WTC11 (cell line): Measurements from ENCODE around the gene KLHL8. TPM values are rescaled to one million over a fixed set of nuclear protein-coding genes. Genes with fewer than 3 reads are reported as not detected.

ENCODE experiments used
- ATAC-seq: fragments of 200-7000 bp; cut with Tn5 transposase; 2 replicates; pipeline ENCODE4 v1.10.0; 2021; ENCODE audit warnings: mild to moderate bottlenecking, moderate library complexity
- CTCF ChIA-PET: fragments of 300-600 bp; sonication (Branson Sonifier 250); formaldehyde crosslinking; loops from one replicate; lab custom pipeline; 2021; ENCODE audit warnings: antibody characterized with exemption; lab: Charles Lee
- POLR2A ChIA-PET: fragments of 350-600 bp; sonication (Branson Sonifier 250); formaldehyde crosslinking; loops from one replicate; lab custom pipeline; 2021; ENCODE audit warnings: antibody characterized with exemption; lab: Charles Lee
- DNase-seq: peaks from one replicate; pipeline ENCODE4 v3.0.0; 2021; ENCODE audit warnings: low spot score
- H3K27ac Mint-ChIP-seq: 2 replicates; pipeline ENCODE4 v1.8.0; 2021; ENCODE audit warnings: mixed read lengths
- H3K27me3 Mint-ChIP-seq: 2 replicates; pipeline ENCODE4 v1.8.0; 2021; ENCODE audit warnings: low read depth, mild to moderate bottlenecking, moderate library complexity, mixed read lengths
- H3K36me3 Mint-ChIP-seq: 2 replicates; pipeline ENCODE4 v1.8.0; 2021; ENCODE audit warnings: mixed read lengths
- H3K4me1 Mint-ChIP-seq: 2 replicates; pipeline ENCODE4 v1.8.0; 2022; ENCODE audit warnings: mixed read lengths
- H3K4me3 Mint-ChIP-seq: 2 replicates; pipeline ENCODE4 v1.8.0; 2021; ENCODE audit warnings: mild to moderate bottlenecking, moderate library complexity, mixed read lengths
- H3K9me3 Mint-ChIP-seq: 2 replicates; pipeline ENCODE4 v1.8.0; 2021; ENCODE audit warnings: mixed read lengths
- ARID4B ChIP-seq: sonication (generic); formaldehyde crosslinking; IDR thresholded peaks from 2 replicates; pipeline ENCODE4 v1.8.0; 2023; ENCODE audit warnings: missing genetic modification reagents, mild to moderate bottlenecking, borderline replicate concordance
- ERG ChIP-seq: fragments of 250-450 bp; sonication (Bioruptor Pico); IDR thresholded peaks from 2 replicates; pipeline ENCODE4 v1.8.0; 2021; ENCODE audit warnings: mild to moderate bottlenecking
- FOXJ3 ChIP-seq: sonication (generic); formaldehyde crosslinking; IDR thresholded peaks from 2 replicates; pipeline ENCODE4 v1.9.0; 2021; ENCODE audit warnings: missing genetic modification reagents, mild to moderate bottlenecking, borderline replicate concordance
- HMGA2 ChIP-seq: fragments of 250-450 bp; sonication (Bioruptor Pico); IDR thresholded peaks from 2 replicates; pipeline ENCODE4 v1.4.0; 2021; ENCODE audit warnings: mild to moderate bottlenecking, moderate library complexity
- KAT7 ChIP-seq: sonication (generic); formaldehyde crosslinking; IDR thresholded peaks from 2 replicates; pipeline ENCODE4 v1.8.1; 2023; ENCODE audit warnings: missing genetic modification reagents, mild to moderate bottlenecking, borderline replicate concordance
- MLX ChIP-seq: sonication (generic); formaldehyde crosslinking; IDR thresholded peaks from 2 replicates; pipeline ENCODE4 v1.8.1; 2023; ENCODE audit warnings: mild to moderate bottlenecking, missing genetic modification reagents, moderate library complexity
- MXD4 ChIP-seq: fragments of 250-450 bp; sonication (Bioruptor Pico); IDR thresholded peaks from 2 replicates; pipeline ENCODE4 v1.8.0; 2021; ENCODE audit warnings: mild to moderate bottlenecking, moderate library complexity, borderline replicate concordance
- NFATC4 ChIP-seq: fragments of 250-450 bp; sonication (Bioruptor Pico); IDR thresholded peaks from 2 replicates; pipeline ENCODE4 v1.9.0; 2021; ENCODE audit warnings: mild to moderate bottlenecking
- NR3C1 ChIP-seq: sonication (generic); formaldehyde crosslinking; conservative IDR thresholded peaks from 2 replicates; pipeline ENCODE4 v1.8.1; 2023; ENCODE audit warnings: low read depth, mild to moderate bottlenecking, missing genetic modification reagents
- PREB ChIP-seq: sonication (generic); formaldehyde crosslinking; IDR thresholded peaks from 2 replicates; pipeline ENCODE4 v1.8.1; 2022; ENCODE audit warnings: mild to moderate bottlenecking, missing genetic modification reagents, moderate library complexity, borderline replicate concordance
- PRRX2 ChIP-seq: fragments of 250-450 bp; sonication (Bioruptor Pico); IDR thresholded peaks from 2 replicates; pipeline ENCODE4 v1.8.0; 2021; ENCODE audit warnings: mild to moderate bottlenecking
- RELA ChIP-seq: sonication (generic); formaldehyde crosslinking; IDR thresholded peaks from 2 replicates; pipeline ENCODE4 v1.8.1; 2022; ENCODE audit warnings: missing genetic modification reagents, mild to moderate bottlenecking, borderline replicate concordance
- SMAD4 ChIP-seq: sonication (generic); formaldehyde crosslinking; IDR thresholded peaks from 2 replicates; pipeline ENCODE4 v1.8.0; 2022; ENCODE audit warnings: mild to moderate bottlenecking, missing genetic modification reagents
- SOX15 ChIP-seq: fragments of 250-450 bp; sonication (Bioruptor Pico); IDR thresholded peaks from 2 replicates; pipeline ENCODE4 v1.9.0; 2021; ENCODE audit warnings: mild to moderate bottlenecking
- TEAD4 ChIP-seq: sonication (generic); formaldehyde crosslinking; IDR thresholded peaks from 2 replicates; pipeline ENCODE4 v1.8.0; 2022; ENCODE audit warnings: mild to moderate bottlenecking, missing genetic modification reagents
- ZNF263 ChIP-seq: sonication (generic); formaldehyde crosslinking; IDR thresholded peaks from 2 replicates; pipeline ENCODE4 v1.8.1; 2022; ENCODE audit warnings: low read depth, mild to moderate bottlenecking, moderate library complexity, missing genetic modification reagents
- ZNF281 ChIP-seq: sonication (generic); formaldehyde crosslinking; IDR thresholded peaks from 2 replicates; pipeline ENCODE4 v1.8.0; 2023; ENCODE audit warnings: mild to moderate bottlenecking, missing genetic modification reagents
- ZNF425 ChIP-seq: fragments of 250-450 bp; sonication (Bioruptor Pico); conservative IDR thresholded peaks from 2 replicates; pipeline ENCODE4 v1.9.0; 2021; ENCODE audit warnings: mild to moderate bottlenecking
- ZNF512 ChIP-seq: sonication (generic); formaldehyde crosslinking; IDR thresholded peaks from 2 replicates; pipeline ENCODE4 v1.8.1; 2022; ENCODE audit warnings: missing genetic modification reagents, borderline replicate concordance
- total RNA-seq: library from RNA; stranded (reverse); gene quantifications from 3 replicates; pipeline ENCODE4 v1.2.3, GENCODE V29; 2021

KLHL8 gene
- total RNA-seq, 1 experiment from 2014 or later = 7.3 TPM

- CTCF ChIA-PET = no interaction called here
- peaks cover 7% of the 10 kb centered on the region for H3K9me3 Mint-ChIP-seq
- no peak overlapping the region for H3K4me3 Mint-ChIP-seq
- TF ChIP-seq KAT7 (no peak), RELA (CRISPR knock-in tag) (no peak), PRRX2 (no peak), MXD4 (CRISPR knock-in tag) (no peak), FOXJ3 (CRISPR knock-in tag) (no peak), HMGA2 (CRISPR knock-in tag) (no peak), ERG (no peak), ZNF281 (no peak), NR3C1 (CRISPR knock-in tag) (no peak), NFATC4 (CRISPR knock-in tag) (no peak), SMAD4 (no peak)
- POLR2A ChIA-PET = no interaction called here
- no peak for ATAC-seq
- no peaks in the 10 kb centered on the region for H3K4me1 Mint-ChIP-seq
- peaks cover 4% of the 10 kb centered on the region for H3K36me3 Mint-ChIP-seq
- H3K27ac Mint-ChIP-seq = no peak overlapping the region
- H3K27me3 Mint-ChIP-seq = no peaks in the 10 kb centered on the region; the same call in 1 of the 2 replicates
- no peak for DNase-seq
These were observed 42.5 kb upstream of the KLHL8 start for GRCh38 chr4:87262886-87263285.

- DNase-seq = no peak
- no peaks in the 10 kb centered on the region for H3K4me1 Mint-ChIP-seq
- H3K27ac Mint-ChIP-seq = no peak overlapping the region
- ChIA-PET CTCF (interaction anchor here (0.6 kb wide), 1 partner anchor 562 kb away, joined by 3 read pairs; no protein-coding TSS in a partner anchor), POLR2A (no interaction called here)
- peaks cover 9% of the 10 kb centered on the region for H3K36me3 Mint-ChIP-seq
- peaks cover 13% of the 10 kb centered on the region for H3K9me3 Mint-ChIP-seq
- H3K27me3 Mint-ChIP-seq = no peaks in the 10 kb centered on the region; the same call in 1 of the 2 replicates
- ATAC-seq = no peak
- H3K4me3 Mint-ChIP-seq = no peak overlapping the region
- TF ChIP-seq ZNF512 (CRISPR knock-in tag) (no peak), ARID4B (CRISPR knock-in tag) (no peak), ZNF425 (no peak), MLX (no peak), ZNF263 (CRISPR knock-in tag) (no peak), TEAD4 (no peak), SOX15 (no peak), PREB (CRISPR knock-in tag) (no peak)
These were observed 40.1 kb upstream of the KLHL8 start for GRCh38 chr4:87260477-87260876.
